SK-N-SH (cell line): ENCODE data around the gene MRPS27. TPM values are rescaled to one million over a fixed set of nuclear protein-coding genes. Genes with fewer than 3 reads are reported as not detected.

Source experiments
- CTCF ChIA-PET: fragments of 300-600, 350-600 bp; formaldehyde crosslinking; extraction: SDS; loops from one replicate; lab custom pipeline; 2021; lab: Yijun Ruan, JAX
- POLR2A ChIA-PET: fragments of 350-600 bp; sonication (Branson Sonifier 250); formaldehyde crosslinking; extraction: SDS; loops from one replicate; lab custom pipeline; 2020; ENCODE audit warnings: antibody characterized with exemption, inconsistent platforms; lab: Yijun Ruan, JAX
- DNase-seq: peaks from one replicate; pipeline ENCODE4 v3.0.0; 2012
- H2AFZ ChIP-seq: fragments of 200-600 bp; sonication (generic); 2 replicates; pipeline ENCODE4 v1.8.1; 2016; ENCODE audit warnings: antibody characterized with exemption, mild to moderate bottlenecking, low read depth
- H3F3A ChIP-seq: fragments of 200-600 bp; sonication (generic); replicated peaks from 2 replicates; pipeline ENCODE3; 2016; ENCODE audit warnings: antibody characterized with exemption, mild to moderate bottlenecking; ENCODE audit not compliant: insufficient read depth
- H3K27ac ChIP-seq, 2 experiments: fragments of 200-500 bp in 1 of 2; fragments of 200-600 bp in 1 of 2; sonication (Bioruptor generic) in 1 of 2; sonication (generic), shearing (Covaris generic) in 1 of 2; 2 replicates each; pipeline versions ENCODE4 v1.5.1 to v1.6.1; 2014 to 2016; ENCODE audit warnings: low read depth in 2 of 2, inconsistent platforms in 1 of 2, low read length in 1 of 2, mild to moderate bottlenecking in 1 of 2, mixed read lengths in 1 of 2
- H3K27me3 ChIP-seq: fragments of 200-600 bp; sonication (generic), shearing (Covaris generic); 2 replicates; pipeline ENCODE4 v1.6.1; 2016; ENCODE audit warnings: mixed run types; ENCODE audit not compliant: insufficient read depth
- H3K36me3 ChIP-seq, 2 experiments: fragments of 200-500 bp in 1 of 2; fragments of 200-600 bp in 1 of 2; sonication (Bioruptor generic) in 1 of 2; sonication (generic) in 1 of 2; replicated peaks in 1 of 2; 2 replicates each; pipeline versions ENCODE3 to v1.5.1; 2014 to 2016; ENCODE audit warnings: low read length in 1 of 2, mild to moderate bottlenecking in 1 of 2; ENCODE audit not compliant: insufficient read depth in 2 of 2, control insufficient read depth in 1 of 2
- H3K4me1 ChIP-seq, 2 experiments: fragments of 200-500 bp in 1 of 2; fragments of 200-600 bp in 1 of 2; sonication (Bioruptor generic) in 1 of 2; sonication (generic), shearing (Covaris generic) in 1 of 2; 2 replicates each; pipeline versions ENCODE4 v1.5.1 to v1.6.1; 2014 to 2016; ENCODE audit warnings: low read depth in 1 of 2, low read length in 1 of 2, mixed run types in 1 of 2; ENCODE audit not compliant: insufficient read depth in 2 of 2, control insufficient read depth in 1 of 2
- H3K4me2 ChIP-seq: fragments of 200-600 bp; sonication (generic), shearing (Covaris generic); 2 replicates; pipeline ENCODE4 v1.6.1; 2017; ENCODE audit warnings: mixed run types
- H3K4me3 ChIP-seq, 2 experiments: fragments of 200-500 bp in 1 of 2; fragments of 200-600 bp in 1 of 2; sonication (Bioruptor generic) in 1 of 2; sonication (generic), shearing (Covaris generic) in 1 of 2; 2 replicates each; pipeline versions ENCODE4 v1.5.1 to v1.8.1; 2014 to 2016; ENCODE audit warnings: low read depth in 2 of 2, inconsistent platforms in 1 of 2, low read length in 1 of 2, mild to moderate bottlenecking in 1 of 2, mixed read lengths in 1 of 2, moderate library complexity in 1 of 2
- H3K79me2 ChIP-seq: fragments of 200-600 bp; sonication (generic); 2 replicates; pipeline ENCODE4 v1.8.1; 2017; ENCODE audit warnings: mild to moderate bottlenecking; ENCODE audit not compliant: insufficient read depth
- H3K9ac ChIP-seq: fragments of 200-600 bp; sonication (generic); 2 replicates; pipeline ENCODE4 v1.6.1; 2017; ENCODE audit warnings: mixed run types
- H3K9me2 ChIP-seq: fragments of 200-600 bp; sonication (generic); 2 replicates; pipeline ENCODE4 v1.6.1; 2017; ENCODE audit warnings: mixed run types
- H3K9me3 ChIP-seq: fragments of 200-600 bp; sonication (generic); 2 replicates; pipeline ENCODE4 v1.6.1; 2017; ENCODE audit warnings: mixed run types, mild to moderate bottlenecking, moderate library complexity
- H4K20me1 ChIP-seq: fragments of 200-600 bp; sonication (generic); 2 replicates; pipeline ENCODE4 v1.6.1; 2017; ENCODE audit warnings: mild to moderate bottlenecking, mixed run types; ENCODE audit not compliant: insufficient read depth
- ELF1 ChIP-seq: IDR thresholded peaks from 2 replicates; pipeline ENCODE4 v1.4.0; 2012
- FOXM1 ChIP-seq: IDR thresholded peaks from 2 replicates; pipeline ENCODE4 v1.4.0; 2012; ENCODE audit warnings: low read depth, mild to moderate bottlenecking
- JUND ChIP-seq: IDR thresholded peaks from 2 replicates; pipeline ENCODE4 v1.4.0; 2012
- MXI1 ChIP-seq: IDR thresholded peaks from 2 replicates; pipeline ENCODE4 v1.6.1; 2012; ENCODE audit warnings: mild to moderate bottlenecking, low read depth, low read length, improper control_type of control experiment
- RAD21 ChIP-seq: IDR thresholded peaks from 2 replicates; pipeline ENCODE4 v1.6.1; 2012; ENCODE audit warnings: mild to moderate bottlenecking, low read length
- SMC3 ChIP-seq: IDR thresholded peaks from 2 replicates; pipeline ENCODE4 v1.6.1; 2012; ENCODE audit warnings: low read depth, low read length, improper control_type of control experiment
- TAF1 ChIP-seq: IDR thresholded peaks from 2 replicates; pipeline ENCODE4 v1.6.1; 2012; ENCODE audit warnings: low read depth, mild to moderate bottlenecking, low read length, moderate library complexity, borderline replicate concordance
- WGBS: methylation state at CpG from one replicate; pipeline ENCODE4 v1.1.6; 2017; ENCODE audit warnings: low lambda C conversion rate; 5-methylcytosine and 5-hydroxymethylcytosine counted together
- polyA plus RNA-seq, 3 experiments: library from polyadenylated mRNA; depleted of rRNA; stranded (reverse); fragments of >200 nt; gene quantifications; 2 replicates each; pipeline ENCODE4 v1.2.3, GENCODE V29; 2012
- TF ChIP-seq, protein P1 (sequence below): fragments of 200-600 bp; sonication (generic); IDR thresholded peaks from 2 replicates; pipeline ENCODE4 v1.6.1; 2017; ENCODE audit warnings: antibody characterized with exemption, mild to moderate bottlenecking, moderate library complexity
- TF ChIP-seq, protein P2 (sequence below): IDR thresholded peaks from 2 replicates; pipeline ENCODE4 v1.6.1; 2012; ENCODE audit warnings: mild to moderate bottlenecking, low read depth, low read length, moderate library complexity
- TF ChIP-seq, protein P3 (sequence below): fragments of 150-350 bp; IDR thresholded peaks from 2 replicates; pipeline ENCODE4 v1.6.1; 2017; ENCODE audit warnings: antibody characterized with exemption, low read length, low read depth, borderline replicate concordance
- TF ChIP-seq, protein P4 (sequence below): IDR thresholded peaks from 2 replicates; pipeline ENCODE4 v1.4.0; 2012; ENCODE audit warnings: low read depth
- TF ChIP-seq, protein P5 (sequence below): IDR thresholded peaks from 2 replicates; pipeline ENCODE4; 2012

Gene MRPS27
- polyA plus RNA-seq, 1 of the 3 experiments (the other 2 are of a cell fraction) = 37.5 TPM

DNA sequence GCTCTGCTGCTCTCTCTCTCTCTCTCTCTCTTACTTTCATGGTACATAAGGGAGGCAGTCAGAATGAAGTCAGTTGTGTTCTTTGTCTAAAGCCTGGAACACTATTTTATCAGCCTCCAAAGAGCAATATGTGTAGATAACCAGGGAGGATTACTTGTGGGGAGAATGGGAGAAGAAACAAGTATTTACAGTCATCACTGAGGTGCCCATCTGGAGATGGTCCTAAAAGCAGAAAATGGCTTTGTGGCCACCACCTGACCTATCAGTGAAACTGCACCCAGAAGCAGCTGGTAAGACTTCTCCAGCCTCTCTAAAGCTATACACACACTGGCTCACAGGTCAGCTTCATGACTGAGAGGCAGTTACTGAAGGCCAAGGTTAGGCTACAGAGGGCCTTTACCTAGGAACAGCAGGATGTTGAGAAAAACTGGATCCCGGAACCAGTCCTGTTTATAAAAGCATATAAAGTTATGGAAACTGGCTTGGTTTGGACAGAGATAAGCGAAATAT lies 75.1 kb downstream of the MRPS27 start:
- Histone ChIP-seq H4K20me1 (no peaks in the 10 kb centered on the region), H3K4me1 (peaks cover 16 to 50% of the 10 kb centered on the region in 2 experiments), H3K36me3 (peaks cover 0 to 2% of the 10 kb centered on the region in 2 experiments), H3K27me3 (no peaks in the 10 kb centered on the region), H3K27ac (peak overlapping the region; percentile 91 to 99), H3K79me2 (peaks cover 43% of the 10 kb centered on the region), H3K9me3 (no peaks in the 10 kb centered on the region), H2AFZ (no peak overlapping the region; the same call in 1 of the 2 replicates), H3K4me2 (peak overlapping the region; percentile 62), H3F3A (peaks cover 48% of the 10 kb centered on the region), H3K4me3 (no peak overlapping the region), H3K9ac (peak overlapping the region; percentile 26; the same call in 1 of the 2 replicates), H3K9me2 (no peaks in the 10 kb centered on the region)
- CTCF ChIA-PET = interaction anchor here (0.6 to 4.8 kb wide), 48 partner anchors 9 to 487 kb away, joined by 3 to 32 read pairs (median 4); no protein-coding TSS in a partner anchor
- 70% methylated on average over 2 of the region's 2 CpGs for WGBS
- POLR2A ChIA-PET = interaction anchor here (0.6 kb wide), 1 partner anchor 416 kb away, joined by 3 read pairs; no protein-coding TSS in a partner anchor
- peak; percentile 43 for DNase-seq
- TF ChIP-seq ELF1 = no peak
- TF ChIP-seq TAF1 = no peak
- TF ChIP-seq RAD21 = peak; percentile 81
- TF ChIP-seq, protein P1, sequence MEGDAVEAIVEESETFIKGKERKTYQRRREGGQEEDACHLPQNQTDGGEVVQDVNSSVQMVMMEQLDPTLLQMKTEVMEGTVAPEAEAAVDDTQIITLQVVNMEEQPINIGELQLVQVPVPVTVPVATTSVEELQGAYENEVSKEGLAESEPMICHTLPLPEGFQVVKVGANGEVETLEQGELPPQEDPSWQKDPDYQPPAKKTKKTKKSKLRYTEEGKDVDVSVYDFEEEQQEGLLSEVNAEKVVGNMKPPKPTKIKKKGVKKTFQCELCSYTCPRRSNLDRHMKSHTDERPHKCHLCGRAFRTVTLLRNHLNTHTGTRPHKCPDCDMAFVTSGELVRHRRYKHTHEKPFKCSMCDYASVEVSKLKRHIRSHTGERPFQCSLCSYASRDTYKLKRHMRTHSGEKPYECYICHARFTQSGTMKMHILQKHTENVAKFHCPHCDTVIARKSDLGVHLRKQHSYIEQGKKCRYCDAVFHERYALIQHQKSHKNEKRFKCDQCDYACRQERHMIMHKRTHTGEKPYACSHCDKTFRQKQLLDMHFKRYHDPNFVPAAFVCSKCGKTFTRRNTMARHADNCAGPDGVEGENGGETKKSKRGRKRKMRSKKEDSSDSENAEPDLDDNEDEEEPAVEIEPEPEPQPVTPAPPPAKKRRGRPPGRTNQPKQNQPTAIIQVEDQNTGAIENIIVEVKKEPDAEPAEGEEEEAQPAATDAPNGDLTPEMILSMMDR = peak; percentile 62
- peak; percentile 60 for TF ChIP-seq SMC3
- no peak for TF ChIP-seq JUND
- TF ChIP-seq, protein P2, sequence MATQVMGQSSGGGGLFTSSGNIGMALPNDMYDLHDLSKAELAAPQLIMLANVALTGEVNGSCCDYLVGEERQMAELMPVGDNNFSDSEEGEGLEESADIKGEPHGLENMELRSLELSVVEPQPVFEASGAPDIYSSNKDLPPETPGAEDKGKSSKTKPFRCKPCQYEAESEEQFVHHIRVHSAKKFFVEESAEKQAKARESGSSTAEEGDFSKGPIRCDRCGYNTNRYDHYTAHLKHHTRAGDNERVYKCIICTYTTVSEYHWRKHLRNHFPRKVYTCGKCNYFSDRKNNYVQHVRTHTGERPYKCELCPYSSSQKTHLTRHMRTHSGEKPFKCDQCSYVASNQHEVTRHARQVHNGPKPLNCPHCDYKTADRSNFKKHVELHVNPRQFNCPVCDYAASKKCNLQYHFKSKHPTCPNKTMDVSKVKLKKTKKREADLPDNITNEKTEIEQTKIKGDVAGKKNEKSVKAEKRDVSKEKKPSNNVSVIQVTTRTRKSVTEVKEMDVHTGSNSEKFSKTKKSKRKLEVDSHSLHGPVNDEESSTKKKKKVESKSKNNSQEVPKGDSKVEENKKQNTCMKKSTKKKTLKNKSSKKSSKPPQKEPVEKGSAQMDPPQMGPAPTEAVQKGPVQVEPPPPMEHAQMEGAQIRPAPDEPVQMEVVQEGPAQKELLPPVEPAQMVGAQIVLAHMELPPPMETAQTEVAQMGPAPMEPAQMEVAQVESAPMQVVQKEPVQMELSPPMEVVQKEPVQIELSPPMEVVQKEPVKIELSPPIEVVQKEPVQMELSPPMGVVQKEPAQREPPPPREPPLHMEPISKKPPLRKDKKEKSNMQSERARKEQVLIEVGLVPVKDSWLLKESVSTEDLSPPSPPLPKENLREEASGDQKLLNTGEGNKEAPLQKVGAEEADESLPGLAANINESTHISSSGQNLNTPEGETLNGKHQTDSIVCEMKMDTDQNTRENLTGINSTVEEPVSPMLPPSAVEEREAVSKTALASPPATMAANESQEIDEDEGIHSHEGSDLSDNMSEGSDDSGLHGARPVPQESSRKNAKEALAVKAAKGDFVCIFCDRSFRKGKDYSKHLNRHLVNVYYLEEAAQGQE = no peak
- TF ChIP-seq, all 33 proteins: peak for 3

DNA sequence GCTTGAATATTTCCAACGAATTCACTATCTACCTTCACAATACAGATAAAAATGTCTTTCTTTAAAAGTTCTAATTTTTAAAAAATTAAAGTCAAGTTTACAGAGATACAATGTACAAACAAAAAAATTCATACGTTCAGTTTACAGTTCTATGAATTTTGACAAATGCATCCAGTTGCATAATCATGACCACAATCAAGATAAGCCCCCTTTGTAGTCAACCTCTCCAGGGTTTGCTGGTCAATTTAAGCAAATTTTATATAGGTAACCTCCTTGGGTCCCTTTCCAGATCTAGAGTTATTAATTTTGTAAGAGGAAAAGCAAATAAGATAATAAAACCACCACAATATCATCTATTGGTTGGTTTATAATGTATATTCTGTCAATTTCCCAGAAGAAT lies 76.3 kb downstream of the MRPS27 start:
- H3K4me3 ChIP-seq = no peak overlapping the region
- POLR2A ChIA-PET = no interaction called here
- 94% methylated on average over 2 of the region's 2 CpGs for WGBS
- no peak for TF ChIP-seq FOXM1
- TF ChIP-seq, protein P3, sequence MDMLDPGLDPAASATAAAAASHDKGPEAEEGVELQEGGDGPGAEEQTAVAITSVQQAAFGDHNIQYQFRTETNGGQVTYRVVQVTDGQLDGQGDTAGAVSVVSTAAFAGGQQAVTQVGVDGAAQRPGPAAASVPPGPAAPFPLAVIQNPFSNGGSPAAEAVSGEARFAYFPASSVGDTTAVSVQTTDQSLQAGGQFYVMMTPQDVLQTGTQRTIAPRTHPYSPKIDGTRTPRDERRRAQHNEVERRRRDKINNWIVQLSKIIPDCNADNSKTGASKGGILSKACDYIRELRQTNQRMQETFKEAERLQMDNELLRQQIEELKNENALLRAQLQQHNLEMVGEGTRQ = no peak
- TF ChIP-seq, protein P4, sequence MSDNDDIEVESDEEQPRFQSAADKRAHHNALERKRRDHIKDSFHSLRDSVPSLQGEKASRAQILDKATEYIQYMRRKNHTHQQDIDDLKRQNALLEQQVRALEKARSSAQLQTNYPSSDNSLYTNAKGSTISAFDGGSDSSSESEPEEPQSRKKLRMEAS = no peak
- TF ChIP-seq, protein P5, sequence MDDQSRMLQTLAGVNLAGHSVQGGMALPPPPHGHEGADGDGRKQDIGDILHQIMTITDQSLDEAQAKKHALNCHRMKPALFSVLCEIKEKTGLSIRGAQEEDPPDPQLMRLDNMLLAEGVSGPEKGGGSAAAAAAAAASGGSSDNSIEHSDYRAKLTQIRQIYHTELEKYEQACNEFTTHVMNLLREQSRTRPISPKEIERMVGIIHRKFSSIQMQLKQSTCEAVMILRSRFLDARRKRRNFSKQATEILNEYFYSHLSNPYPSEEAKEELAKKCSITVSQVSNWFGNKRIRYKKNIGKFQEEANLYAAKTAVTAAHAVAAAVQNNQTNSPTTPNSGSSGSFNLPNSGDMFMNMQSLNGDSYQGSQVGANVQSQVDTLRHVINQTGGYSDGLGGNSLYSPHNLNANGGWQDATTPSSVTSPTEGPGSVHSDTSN = no peak
- TF ChIP-seq, protein P2 = no peak
- no peak for TF ChIP-seq MXI1

More for the DNA sequence above, 76.3 kb downstream of the MRPS27 start:
- Histone ChIP-seq H3K27ac (peak overlapping the region in 1 of 2 experiments; percentile 99; a peak in 1 of 4 replicates), H3K79me2 (peaks cover 41% of the 10 kb centered on the region), H3F3A (peaks cover 37% of the 10 kb centered on the region), H2AFZ (no peak overlapping the region), H4K20me1 (no peaks in the 10 kb centered on the region), H3K27me3 (no peaks in the 10 kb centered on the region), H3K9me3 (no peaks in the 10 kb centered on the region), H3K9me2 (no peaks in the 10 kb centered on the region), H3K36me3 (peaks cover 0 to 2% of the 10 kb centered on the region in 2 experiments), H3K4me1 (peaks cover 15 to 44% of the 10 kb centered on the region in 2 experiments), H3K4me2 (no peak overlapping the region), H3K9ac (no peak overlapping the region)
- no peak for DNase-seq
- CTCF ChIA-PET = interaction anchor here (4.0 kb wide), 1 partner anchor 134 kb away, joined by 31 read pairs; no protein-coding TSS in a partner anchor
